Duodenal mucosa (tissue), 2 donors: ENCODE measurements around the gene KRT13.
A peak's percentile ranks its signal among the peaks of the same experiment; 100 is the strongest.
"Not testable (repeated sequence)": the region's sequence is repeated elsewhere in the genome, so short reads cannot be mapped to it uniquely, and the experiment has no call there.

Experiments
- H3K27ac ChIP-seq: one replicate; pipeline ENCODE4 v1.7.0; 2013; ENCODE audit warnings: low read depth, low read length
- H3K27me3 ChIP-seq, 2 donors: one replicate each; pipeline ENCODE4 v1.7.0; 2013; ENCODE audit warnings: low read length in 2 of 2, control low read depth in 1 of 2; ENCODE audit not compliant: insufficient read depth in 2 of 2, control insufficient read depth in 1 of 2
- H3K36me3 ChIP-seq, 2 donors: one replicate each; pipeline ENCODE4 v1.7.0; 2013; ENCODE audit warnings: low read length in 2 of 2, control low read depth in 1 of 2; ENCODE audit not compliant: insufficient read depth in 2 of 2, control insufficient read depth in 1 of 2
- H3K4me1 ChIP-seq, 2 donors: one replicate each; pipeline ENCODE4 v1.7.0; 2013; ENCODE audit warnings: low read length in 2 of 2, control low read depth in 1 of 2; ENCODE audit not compliant: insufficient read depth in 2 of 2, control insufficient read depth in 1 of 2
- H3K4me3 ChIP-seq, 2 donors: one replicate each; pipeline ENCODE4 v1.7.0; 2013; ENCODE audit warnings: low read length in 2 of 2, low read depth in 1 of 2
- H3K9ac ChIP-seq, 2 donors: one replicate each; pipeline ENCODE4 v1.7.0; 2013; ENCODE audit warnings: low read length in 2 of 2, low read depth in 1 of 2
- H3K9me3 ChIP-seq, 2 donors: one replicate each; pipeline ENCODE4 v1.7.0; 2013; ENCODE audit warnings: low read length in 2 of 2, control low read depth in 1 of 2; ENCODE audit not compliant: control insufficient read depth in 1 of 2

Gene KRT13

GRCh38 chr17:41546819-41547218 lies 41.4 kb upstream of the KRT13 start:
- H3K4me3 ChIP-seq: no peak overlapping the region
- H3K27ac ChIP-seq: no peak overlapping the region
- no peaks in the 10 kb centered on the region for H3K36me3 ChIP-seq
- no peaks in the 10 kb centered on the region for H3K27me3 ChIP-seq
- peaks cover 50 to 52% of the 10 kb centered on the region in 2 donors for H3K4me1 ChIP-seq
- H3K9me3 ChIP-seq: no peaks in the 10 kb centered on the region
- H3K9ac ChIP-seq: no peak overlapping the region

DNA sequence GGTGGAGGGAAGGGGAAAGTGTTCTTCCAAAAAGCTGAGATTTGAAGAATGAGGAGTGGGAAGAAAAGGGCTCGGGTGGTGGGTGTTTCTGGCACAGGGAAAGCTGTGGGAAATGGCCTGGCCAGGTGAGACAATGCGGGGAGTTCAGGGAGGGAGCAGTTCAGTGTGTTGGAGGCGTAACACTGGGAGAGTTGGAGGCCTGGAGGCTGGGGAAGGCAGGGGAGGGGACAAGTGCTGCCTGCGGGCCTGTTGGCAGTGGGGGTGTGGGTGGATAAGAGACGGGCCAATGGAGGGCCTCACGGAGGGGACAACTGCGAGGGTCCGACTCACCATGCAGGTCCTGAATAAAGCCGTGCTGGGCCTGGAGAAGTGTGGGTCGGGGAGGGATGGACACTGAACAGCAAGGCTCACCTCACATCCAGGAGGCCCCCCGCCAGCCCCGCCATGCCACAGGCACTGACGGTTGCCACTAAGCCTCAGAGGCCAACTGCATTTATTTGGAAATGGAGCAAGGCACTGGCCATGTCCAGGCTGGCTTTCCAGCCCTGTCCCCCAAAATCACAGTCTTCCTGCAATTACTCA lies 40.5 kb upstream of the KRT13 start:
- Histone ChIP-seq H3K4me3 (no peak overlapping the region), H3K27ac (no peak overlapping the region), H3K27me3 (no peaks in the 10 kb centered on the region), H3K9ac (no peak overlapping the region), H3K4me1 (peaks cover 59 to 61% of the 10 kb centered on the region in 2 donors), H3K9me3 (no peaks in the 10 kb centered on the region), H3K36me3 (no peaks in the 10 kb centered on the region)

DNA sequence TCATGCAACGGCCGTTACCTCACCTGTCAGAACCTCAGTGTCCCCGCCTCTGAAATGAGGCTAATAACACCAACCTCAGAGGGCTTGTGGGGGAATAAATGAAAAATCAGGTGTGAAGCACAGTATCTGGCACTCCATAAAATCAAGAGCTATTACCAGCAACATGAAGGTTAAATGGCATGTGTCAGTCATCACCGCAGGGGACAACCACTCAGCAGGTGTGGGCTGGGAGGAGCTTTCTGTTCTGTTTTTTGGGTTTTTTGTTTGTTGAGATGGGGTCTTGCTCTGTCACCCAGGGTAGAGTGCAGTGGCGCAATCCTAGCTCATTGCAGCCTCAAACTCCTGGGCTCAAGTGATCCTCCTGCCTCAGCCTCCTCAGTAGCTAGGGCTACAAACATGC lies 39.5 kb upstream of the KRT13 start:
- Histone ChIP-seq H3K4me3 (no peak overlapping the region), H3K4me1 (peaks cover 57 to 62% of the 10 kb centered on the region in 2 donors), H3K27me3 (no peaks in the 10 kb centered on the region), H3K9me3 (no peaks in the 10 kb centered on the region), H3K36me3 (no peaks in the 10 kb centered on the region), H3K9ac (no peak overlapping the region), H3K27ac (no peak overlapping the region)

DNA sequence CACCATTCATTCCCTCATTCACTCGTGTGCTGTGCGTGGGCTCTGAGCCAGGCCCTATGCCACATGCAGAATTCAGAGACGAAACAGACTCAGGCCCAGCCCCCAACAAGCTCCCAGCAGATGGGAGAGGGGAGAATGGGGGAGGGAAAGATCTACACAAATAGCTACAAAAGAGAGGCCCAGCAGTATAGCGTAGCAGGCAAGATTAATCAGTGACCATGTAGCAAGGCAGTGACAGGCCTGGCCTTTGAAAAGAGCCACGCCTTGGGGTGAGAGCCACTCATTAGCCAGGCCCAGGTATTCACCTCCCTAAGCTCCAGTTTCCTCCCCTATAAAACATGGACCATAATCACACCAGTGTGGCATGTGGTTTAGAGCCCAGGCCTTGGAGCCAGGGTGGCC lies 39.1 kb upstream of the KRT13 start:
- peak overlapping the region in 1 of 2 donors; percentile 9 for H3K9ac ChIP-seq
- H3K4me1 ChIP-seq: peaks cover 53 to 58% of the 10 kb centered on the region in 2 donors
- no peaks in the 10 kb centered on the region for H3K9me3 ChIP-seq
- H3K27ac ChIP-seq: peak overlapping the region; percentile 58
- no peak overlapping the region for H3K4me3 ChIP-seq
- H3K27me3 ChIP-seq: no peaks in the 10 kb centered on the region
- H3K36me3 ChIP-seq: no peaks in the 10 kb centered on the region

DNA sequence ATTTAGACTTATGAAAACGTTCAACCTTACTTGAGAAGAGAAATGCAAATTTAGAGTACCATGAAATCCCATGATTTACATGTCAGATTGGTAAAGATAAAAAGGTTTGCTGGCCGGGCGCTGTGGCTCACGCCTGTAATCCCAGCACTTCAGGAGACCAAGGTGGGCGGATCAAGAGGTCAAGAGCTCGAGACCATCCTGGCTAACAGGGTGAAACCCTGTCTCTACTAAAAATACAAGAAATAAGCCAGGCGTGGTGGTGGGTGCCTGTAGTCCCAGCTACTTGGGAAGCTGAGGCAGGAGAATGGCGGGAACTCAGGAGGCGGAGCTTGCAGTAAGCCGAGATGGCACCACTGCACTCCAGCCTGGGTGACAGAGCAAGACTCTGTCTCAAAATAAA lies 37.4 kb upstream of the KRT13 start:
- not testable (repeated sequence) for H3K27me3 ChIP-seq, H3K9me3 ChIP-seq, H3K4me3 ChIP-seq, H3K9ac ChIP-seq, H3K27ac ChIP-seq, H3K36me3 ChIP-seq
- peaks cover 36 to 42% of the 10 kb centered on the region in 2 donors for H3K4me1 ChIP-seq

DNA sequence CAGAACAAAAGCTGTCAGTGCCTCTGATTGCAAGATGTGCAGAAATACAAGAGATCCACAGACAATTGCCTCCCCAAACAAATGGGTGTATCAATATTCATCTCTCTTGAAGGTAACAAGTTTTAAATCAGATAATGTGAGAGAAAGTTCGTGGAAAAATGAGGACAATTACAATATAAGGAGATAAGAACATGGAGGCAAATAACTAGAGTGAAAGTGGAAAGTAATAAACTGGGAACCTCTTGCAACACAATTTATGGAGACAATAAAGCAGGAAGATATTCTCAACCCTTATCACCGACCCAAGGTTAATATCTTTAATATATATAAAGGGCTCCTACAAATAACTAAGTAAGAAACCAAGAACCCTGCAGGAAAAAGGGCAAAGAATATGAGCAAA lies 36.9 kb upstream of the KRT13 start:
- Histone ChIP-seq H3K9ac (no peak overlapping the region), H3K9me3 (no peaks in the 10 kb centered on the region), H3K4me3 (no peak overlapping the region), H3K27ac (no peak overlapping the region), H3K27me3 (no peaks in the 10 kb centered on the region), H3K36me3 (no peaks in the 10 kb centered on the region), H3K4me1 (peaks cover 31 to 38% of the 10 kb centered on the region in 2 donors)

DNA sequence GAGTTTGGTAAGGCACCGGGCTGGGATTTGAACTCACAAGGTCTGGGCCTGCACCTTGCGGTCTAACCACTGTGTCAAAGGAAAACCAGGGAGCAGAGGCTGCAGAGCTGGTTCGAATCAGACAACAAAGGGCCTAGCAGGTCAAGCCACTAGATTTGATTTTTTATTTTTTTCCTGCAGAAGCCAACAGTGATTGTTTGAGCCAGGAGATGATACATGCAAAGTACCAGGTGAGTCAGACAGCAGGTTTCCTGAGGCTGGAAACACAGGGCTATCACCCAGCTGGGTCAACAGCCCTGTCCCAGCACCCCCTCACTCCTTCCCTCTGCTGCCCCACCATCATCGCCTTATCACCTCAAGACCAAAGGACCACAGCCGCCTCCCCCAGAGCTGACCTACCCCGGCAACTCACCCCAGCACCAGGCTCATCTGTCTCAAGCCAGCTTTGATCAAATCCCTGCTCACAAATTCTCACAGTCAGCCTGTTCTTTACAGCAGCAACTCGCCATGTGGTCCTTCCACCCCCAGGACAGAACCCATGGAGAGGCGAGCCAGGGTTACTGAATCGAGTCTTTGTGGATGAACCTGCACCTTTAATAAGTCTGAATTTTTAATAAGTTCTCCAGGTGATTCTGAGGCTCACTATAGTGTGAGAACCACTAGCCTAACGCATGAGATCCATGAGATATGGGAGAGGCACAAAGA lies 35.7 kb upstream of the KRT13 start:
- no peaks in the 10 kb centered on the region for H3K9me3 ChIP-seq
- H3K4me1 ChIP-seq: peaks cover 30 to 33% of the 10 kb centered on the region in 2 donors
- H3K36me3 ChIP-seq: no peaks in the 10 kb centered on the region
- no peak overlapping the region for H3K4me3 ChIP-seq
- no peak overlapping the region for H3K27ac ChIP-seq
- no peak overlapping the region for H3K9ac ChIP-seq
- peaks cover 0 to 1% of the 10 kb centered on the region in 2 donors for H3K27me3 ChIP-seq

DNA sequence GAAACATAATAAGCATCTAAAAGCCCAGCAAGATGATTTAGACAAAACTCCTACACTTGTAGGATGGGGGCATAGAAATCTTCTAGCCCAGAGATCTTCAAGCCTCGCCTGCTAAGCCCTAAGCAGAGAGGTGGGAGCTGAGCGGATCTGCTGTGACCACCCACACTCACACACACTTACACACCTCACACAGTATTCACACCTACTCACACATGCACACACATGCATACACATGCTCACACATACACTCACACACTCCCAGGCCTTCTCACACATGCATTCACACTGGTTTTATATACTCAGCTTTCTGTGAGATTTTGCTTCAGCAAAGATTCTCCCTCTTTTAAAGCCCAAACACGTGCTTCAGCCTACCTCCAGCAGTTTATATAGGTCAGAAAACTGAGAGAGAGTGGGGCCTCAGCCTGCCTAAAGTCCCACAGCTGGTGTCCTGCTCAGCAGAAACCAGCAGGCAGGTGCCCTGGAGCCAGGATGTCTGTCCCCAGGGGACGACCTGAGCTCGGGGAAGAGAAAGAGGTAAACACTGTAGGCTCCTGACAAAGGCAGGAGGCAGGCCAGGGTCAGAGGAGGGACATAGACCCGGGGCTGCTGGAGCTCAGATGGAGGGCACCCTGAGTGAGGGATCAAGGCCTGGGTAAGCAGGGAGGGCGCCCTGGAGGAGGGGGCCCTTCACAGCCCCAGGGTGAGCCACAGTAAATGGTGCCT lies 34.7 kb upstream of the KRT13 start:
- Histone ChIP-seq H3K27ac (no peak overlapping the region), H3K4me1 (peaks cover 36 to 39% of the 10 kb centered on the region in 2 donors)

DNA sequence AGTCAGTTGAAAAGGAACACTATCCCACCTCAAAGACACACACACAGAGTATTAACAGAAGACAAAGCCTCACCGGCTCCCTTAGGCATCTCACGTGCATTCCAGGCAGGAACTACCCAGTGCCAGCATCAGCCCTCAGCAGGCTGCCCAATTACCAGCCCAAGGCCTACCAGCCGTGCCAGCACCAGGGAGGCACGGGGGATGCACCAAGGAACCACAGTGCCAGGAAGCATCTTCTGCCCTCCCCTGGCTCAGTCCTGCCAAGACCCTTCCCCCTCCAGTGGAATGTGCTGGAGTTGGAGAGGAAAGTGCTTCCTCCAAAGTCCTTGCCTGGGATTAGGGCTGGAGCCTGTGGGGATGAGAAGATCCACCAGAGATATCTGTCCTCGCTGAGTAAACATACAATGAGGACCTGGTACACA lies 33.7 kb upstream of the KRT13 start:
- Histone ChIP-seq H3K27ac (no peak overlapping the region), H3K36me3 (no peaks in the 10 kb centered on the region), H3K4me1 (peaks cover 27 to 30% of the 10 kb centered on the region in 2 donors), H3K4me3 (no peak overlapping the region), H3K27me3 (peaks cover 0 to 3% of the 10 kb centered on the region in 2 donors), H3K9me3 (no peaks in the 10 kb centered on the region), H3K9ac (no peak overlapping the region)

More for the DNA sequence above, 34.7 kb upstream of the KRT13 start:
- no peak overlapping the region for H3K9ac ChIP-seq
- peaks cover 0 to 3% of the 10 kb centered on the region in 2 donors for H3K27me3 ChIP-seq
- no peaks in the 10 kb centered on the region for H3K9me3 ChIP-seq
- no peak overlapping the region for H3K4me3 ChIP-seq
- H3K36me3 ChIP-seq: no peaks in the 10 kb centered on the region

DNA sequence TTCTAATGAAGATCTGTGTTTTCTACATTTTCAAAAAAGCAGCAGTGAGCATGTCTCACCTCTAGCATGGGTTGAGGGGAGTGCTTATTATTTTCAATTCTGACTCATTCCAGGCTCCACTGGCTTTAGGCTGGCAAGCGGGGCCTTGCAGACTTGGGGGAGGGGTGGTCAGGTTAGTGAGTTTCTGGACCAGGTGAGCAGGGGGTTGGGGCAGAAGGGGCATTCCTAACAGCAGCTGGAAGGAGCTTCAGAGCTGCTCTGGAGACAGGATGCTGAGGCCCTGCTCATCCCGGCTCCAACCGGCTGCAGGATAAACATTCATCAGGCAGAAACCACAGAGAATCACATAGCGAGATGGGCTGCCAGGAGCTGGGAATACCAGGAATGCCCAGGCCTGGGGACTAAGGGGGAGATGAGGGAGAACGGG lies 33.2 kb upstream of the KRT13 start:
- Histone ChIP-seq H3K4me1 (peaks cover 25 to 28% of the 10 kb centered on the region in 2 donors), H3K9me3 (no peaks in the 10 kb centered on the region), H3K9ac (no peak overlapping the region), H3K36me3 (no peaks in the 10 kb centered on the region), H3K27ac (no peak overlapping the region), H3K27me3 (peaks cover 0 to 3% of the 10 kb centered on the region in 2 donors), H3K4me3 (no peak overlapping the region)
